Measurements from ENCODE around the gene ADD1.
"Not testable (repeated sequence)": the region's sequence is repeated elsewhere in the genome, so short reads cannot be mapped to it uniquely, and the experiment has no call there.

ADD1 gene

GRCh38 chr4:2950221-2950989 is 106.8 kb downstream of the ADD1 start:
- DNase-seq = no peak

GRCh38 chr4:2953496-2953895 is 109.9 kb downstream of the ADD1 start:
- DNase-seq = no peak

GRCh38 chr4:2954358-2955185 is 110.9 kb downstream of the ADD1 start:
- DNase-seq = peak; percentile 17

- DNase-seq = not testable (repeated sequence)
These were observed 111.8 kb downstream of the ADD1 start for GRCh38 chr4:2955186-2956044.

GRCh38 chr4:2958446-2958845 is 114.8 kb downstream of the ADD1 start:
- DNase-seq = no peak

GRCh38 chr4:2960450-2960849 is 116.8 kb downstream of the ADD1 start:
- not testable (repeated sequence) for DNase-seq

- DNase-seq = peak; percentile 33
These were observed 117.8 kb downstream of the ADD1 start for GRCh38 chr4:2961421-2961810.

- DNase-seq = peak; percentile 36
These were observed 118.3 kb downstream of the ADD1 start for GRCh38 chr4:2961811-2962441.

- DNase-seq = peak; percentile 46
These were observed 119.0 kb downstream of the ADD1 start for GRCh38 chr4:2962614-2963174.

- DNase-seq = peak; percentile 97
These were observed 119.7 kb downstream of the ADD1 start, which contains the start of the genes GRK4 and NOP14 for GRCh38 chr4:2963175-2963965. Gene GRK4 (plus strand): TSS chr4:2963571. CDS start chr4:2964071, 500 bp downstream. Gene NOP14 (minus strand): TSS chr4:2963406. CDS start chr4:2963319, 87 bp downstream.

GRCh38 chr4:2963966-2964471 is 120.4 kb downstream of the ADD1 start:
- no peak for DNase-seq

- DNase-seq = no peak
These were observed 121.1 kb downstream of the ADD1 start for GRCh38 chr4:2964706-2965258.

- DNase-seq = no peak
These were observed 121.6 kb downstream of the ADD1 start for GRCh38 chr4:2965262-2965661.

- no peak for DNase-seq
These were observed 124.7 kb downstream of the ADD1 start for GRCh38 chr4:2968381-2968780.

GRCh38 chr4:2971275-2971674 is 127.6 kb downstream of the ADD1 start:
- no peak for DNase-seq

- DNase-seq = no peak
These were observed 133.8 kb downstream of the ADD1 start for GRCh38 chr4:2977211-2978088.

Data from RPMI8226 (cell line).